Measurements from ENCODE around the gene POTEM. TPM values are rescaled to one million over a fixed set of nuclear protein-coding genes. Genes with fewer than 3 reads are reported as not detected.
"Not testable (repeated sequence)": the region's sequence is repeated elsewhere in the genome, so short reads cannot be mapped to it uniquely, and the experiment has no call there.

The POTEM gene
- polyA plus RNA-seq, 1 donor = not detected

GRCh38 chr14:19038060-19038664 is 70.9 kb downstream of the POTEM start:
- DNase-seq = not testable (repeated sequence)

- not testable (repeated sequence) for DNase-seq
Measured at GRCh38 chr14:19038785-19039184, 71.6 kb downstream of the POTEM start.

GRCh38 chr14:19043384-19043783 is 76.2 kb downstream of the POTEM start:
- not testable (repeated sequence) for DNase-seq
